ENCODE data around the gene BMP7. TPM values are rescaled to one million over a fixed set of nuclear protein-coding genes. Genes with fewer than 3 reads are reported as not detected.

The BMP7 gene
- total and polyA plus RNA-seq, 2 experiments from 2014 or later, result 15.9 to 22.8 TPM

GRCh38 chr20:57274299-57274698 lies 7.9 kb upstream of the BMP7 start:
- H3K4me1 Mint-ChIP-seq, result peaks cover 31% of the 10 kb centered on the region
- H3K4me3 Mint-ChIP-seq, result no peak overlapping the region
- H3K27ac Mint-ChIP-seq, result no peak overlapping the region; the same call in 1 of the 2 replicates
- TF ChIP-seq CTCF (conservative IDR thresholded peaks at IDR 0.05; ENCODE audit: low read depth in 2 of 2), result no peak
- no peak for TF ChIP-seq JUNB (IDR thresholded peaks at IDR 0.05; ENCODE audit: unreplicated experiment)
- TF ChIP-seq NANOG (IDR thresholded peaks at IDR 0.05; ENCODE audit: borderline replicate concordance), result no peak
- no peak for TF ChIP-seq POLR2AphosphoS5 (IDR thresholded peaks at IDR 0.05; ENCODE audit: low read depth)
- TF ChIP-seq, protein P1, sequence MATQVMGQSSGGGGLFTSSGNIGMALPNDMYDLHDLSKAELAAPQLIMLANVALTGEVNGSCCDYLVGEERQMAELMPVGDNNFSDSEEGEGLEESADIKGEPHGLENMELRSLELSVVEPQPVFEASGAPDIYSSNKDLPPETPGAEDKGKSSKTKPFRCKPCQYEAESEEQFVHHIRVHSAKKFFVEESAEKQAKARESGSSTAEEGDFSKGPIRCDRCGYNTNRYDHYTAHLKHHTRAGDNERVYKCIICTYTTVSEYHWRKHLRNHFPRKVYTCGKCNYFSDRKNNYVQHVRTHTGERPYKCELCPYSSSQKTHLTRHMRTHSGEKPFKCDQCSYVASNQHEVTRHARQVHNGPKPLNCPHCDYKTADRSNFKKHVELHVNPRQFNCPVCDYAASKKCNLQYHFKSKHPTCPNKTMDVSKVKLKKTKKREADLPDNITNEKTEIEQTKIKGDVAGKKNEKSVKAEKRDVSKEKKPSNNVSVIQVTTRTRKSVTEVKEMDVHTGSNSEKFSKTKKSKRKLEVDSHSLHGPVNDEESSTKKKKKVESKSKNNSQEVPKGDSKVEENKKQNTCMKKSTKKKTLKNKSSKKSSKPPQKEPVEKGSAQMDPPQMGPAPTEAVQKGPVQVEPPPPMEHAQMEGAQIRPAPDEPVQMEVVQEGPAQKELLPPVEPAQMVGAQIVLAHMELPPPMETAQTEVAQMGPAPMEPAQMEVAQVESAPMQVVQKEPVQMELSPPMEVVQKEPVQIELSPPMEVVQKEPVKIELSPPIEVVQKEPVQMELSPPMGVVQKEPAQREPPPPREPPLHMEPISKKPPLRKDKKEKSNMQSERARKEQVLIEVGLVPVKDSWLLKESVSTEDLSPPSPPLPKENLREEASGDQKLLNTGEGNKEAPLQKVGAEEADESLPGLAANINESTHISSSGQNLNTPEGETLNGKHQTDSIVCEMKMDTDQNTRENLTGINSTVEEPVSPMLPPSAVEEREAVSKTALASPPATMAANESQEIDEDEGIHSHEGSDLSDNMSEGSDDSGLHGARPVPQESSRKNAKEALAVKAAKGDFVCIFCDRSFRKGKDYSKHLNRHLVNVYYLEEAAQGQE (IDR thresholded peaks at IDR 0.05; ENCODE audit: unreplicated experiment), result no peak
- no peak for TF ChIP-seq CREB1 (CRISPR knock-in tag; IDR thresholded peaks at IDR 0.05; ENCODE audit: low read depth)
- no peak for TF ChIP-seq ZNF331 (CRISPR knock-in tag; IDR thresholded peaks at IDR 0.05; ENCODE audit: low read depth)
- TF ChIP-seq, protein P2, sequence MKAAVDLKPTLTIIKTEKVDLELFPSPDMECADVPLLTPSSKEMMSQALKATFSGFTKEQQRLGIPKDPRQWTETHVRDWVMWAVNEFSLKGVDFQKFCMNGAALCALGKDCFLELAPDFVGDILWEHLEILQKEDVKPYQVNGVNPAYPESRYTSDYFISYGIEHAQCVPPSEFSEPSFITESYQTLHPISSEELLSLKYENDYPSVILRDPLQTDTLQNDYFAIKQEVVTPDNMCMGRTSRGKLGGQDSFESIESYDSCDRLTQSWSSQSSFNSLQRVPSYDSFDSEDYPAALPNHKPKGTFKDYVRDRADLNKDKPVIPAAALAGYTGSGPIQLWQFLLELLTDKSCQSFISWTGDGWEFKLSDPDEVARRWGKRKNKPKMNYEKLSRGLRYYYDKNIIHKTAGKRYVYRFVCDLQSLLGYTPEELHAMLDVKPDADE (IDR thresholded peaks at IDR 0.05), result no peak
- TF ChIP-seq EZH2phosphoT487 (IDR thresholded peaks at IDR 0.05; ENCODE audit: unreplicated experiment), result no peak
- TF ChIP-seq EZH2 (IDR thresholded peaks at IDR 0.05; ENCODE audit: low read depth, unreplicated experiment), result no peak
- TF ChIP-seq ZNF462 (CRISPR knock-in tag; IDR thresholded peaks at IDR 0.05), result no peak
- no peak for TF ChIP-seq STAT1 (IDR thresholded peaks at IDR 0.05; ENCODE audit: unreplicated experiment)
- no peak for TF ChIP-seq ZNF114 (CRISPR knock-in tag; IDR thresholded peaks at IDR 0.05)
- peaks cover 28% of the 10 kb centered on the region for H3K27me3 Mint-ChIP-seq (ENCODE audit: insufficient read depth, low read depth, poor library complexity)
- Histone ChIP-seq H3K4me1 (ENCODE audit: insufficient read depth) (peaks cover 18% of the 10 kb centered on the region), H4K20me1 (replicated peaks; ENCODE audit: insufficient read depth) (no peaks in the 10 kb centered on the region), H3F3A (replicated peaks; ENCODE audit: low read depth) (0 out of 2 replicates have a peak, but pooled peaks cover 6% of the 10 kb centered on the region), H2AFZ (no peak overlapping the region), H3K9me2 (ENCODE audit: insufficient read depth) (no peaks in the 10 kb centered on the region), H3K27me3 (ENCODE audit: insufficient read depth) (peaks cover 9% of the 10 kb centered on the region), H3K79me2 (replicated peaks; ENCODE audit: insufficient read depth) (no peaks in the 10 kb centered on the region), H3K4me3 (no peak overlapping the region), H3K36me3 (ENCODE audit: insufficient read depth) (no peaks in the 10 kb centered on the region), H3K27ac (ENCODE audit: low read depth) (no peak overlapping the region), H3K4me2 (no peak overlapping the region)
- ATAC-seq (no peak), DNase-seq (ENCODE audit: low spot score) (no peak)
- H3K9me3 Mint-ChIP-seq, result no peaks in the 10 kb centered on the region
- no peaks in the 10 kb centered on the region for H3K36me3 Mint-ChIP-seq (ENCODE audit: low read depth)

Data from GM23338 (cell line).